OCI-LY7 (cell line): ENCODE measurements around the gene TRIP13. TPM values are rescaled to one million over a fixed set of nuclear protein-coding genes. Genes with fewer than 3 reads are reported as not detected.

ENCODE experiments used
- BruUV-seq: library from RNA; stranded (reverse); fragments of 400-500 nt; replicated peaks from 2 replicates; lab custom pipeline; 2021; lab: Mats Ljungman, UMichigan
- CTCF ChIA-PET: fragments of 300-600 bp; sonication (Branson Sonifier 250); formaldehyde crosslinking; loops from one replicate; lab custom pipeline; 2022; ENCODE audit warnings: antibody characterized with exemption; ENCODE audit not compliant: unreplicated experiment; lab: Charles Lee
- POLR2A ChIA-PET: fragments of 300-600 bp; sonication (Branson Sonifier 250); formaldehyde crosslinking; loops from one replicate; lab custom pipeline; 2022; ENCODE audit warnings: antibody characterized with exemption; lab: Charles Lee
- DNase-seq: peaks from one replicate; pipeline ENCODE4 v3.0.0-alpha.2; 2015; ENCODE audit warnings: low spot score
- H2AFZ ChIP-seq: fragments of 200-600 bp; sonication (generic), shearing (Covaris generic); 2 replicates; pipeline ENCODE4 v1.6.1; 2014; ENCODE audit warnings: mild to moderate bottlenecking, antibody characterized with exemption, low read length, moderate library complexity
- H3K27ac ChIP-seq: fragments of 200-600 bp; sonication (generic); 2 replicates; pipeline ENCODE4 v1.5.1; 2014; ENCODE audit warnings: mixed run types, low read depth, mild to moderate bottlenecking, moderate library complexity, low read length, inconsistent platforms; ENCODE audit not compliant: poor library complexity, severe bottlenecking
- H3K36me3 ChIP-seq: fragments of 200-600 bp; sonication (generic); 2 replicates; pipeline ENCODE4 v1.6.1; 2014; ENCODE audit warnings: mild to moderate bottlenecking, antibody characterized with exemption, low read length, moderate library complexity, mixed read lengths; ENCODE audit not compliant: insufficient read depth
- H3K4me1 ChIP-seq: fragments of 200-600 bp; sonication (generic); 2 replicates; pipeline ENCODE4 v1.5.1; 2014; ENCODE audit warnings: mild to moderate bottlenecking, low read length; ENCODE audit not compliant: insufficient read depth, poor library complexity, severe bottlenecking
- H3K4me2 ChIP-seq: fragments of 200-600 bp; sonication (generic); 2 replicates; pipeline ENCODE4 v1.6.1; 2014; ENCODE audit warnings: mild to moderate bottlenecking, low read length
- H3K4me3 ChIP-seq: fragments of 200-600 bp; sonication (generic); 2 replicates; pipeline ENCODE4 v1.5.1; 2014; ENCODE audit warnings: mild to moderate bottlenecking, low read depth, low read length; ENCODE audit not compliant: poor library complexity, severe bottlenecking
- H3K79me2 ChIP-seq: fragments of 200-600 bp; sonication (generic); 2 replicates; pipeline ENCODE4 v1.6.1; 2016; ENCODE audit warnings: low read depth, mild to moderate bottlenecking, low read length, moderate library complexity, mixed read lengths; ENCODE audit not compliant: insufficient read depth
- H3K9me2 ChIP-seq: fragments of 200-600 bp; sonication (generic); 2 replicates; pipeline ENCODE4 v1.6.1; 2016; ENCODE audit warnings: mild to moderate bottlenecking, low read length, mixed read lengths; ENCODE audit not compliant: insufficient read depth
- H3K9me3 ChIP-seq: fragments of 200-600 bp; sonication (generic); 2 replicates; pipeline ENCODE4 v1.6.1; 2014; ENCODE audit warnings: mild to moderate bottlenecking, mixed run types, low read length, mixed read lengths
- H4K20me1 ChIP-seq: fragments of 200-600 bp; sonication (generic); 2 replicates; pipeline ENCODE4 v1.6.1; 2014; ENCODE audit warnings: mild to moderate bottlenecking, antibody characterized with exemption, low read length, moderate library complexity, mixed read lengths; ENCODE audit not compliant: insufficient read depth
- CTCF ChIP-seq: fragments of 200-600 bp; sonication (generic); conservative IDR thresholded peaks from 2 replicates; pipeline ENCODE4 v1.5.1; 2014; ENCODE audit warnings: mild to moderate bottlenecking, antibody characterized with exemption, low read length, moderate library complexity, mixed read lengths
- EZH2phosphoT487 ChIP-seq: fragments of 200-600 bp; sonication (generic); IDR thresholded peaks from 2 replicates; pipeline ENCODE4 v1.6.1; 2018; ENCODE audit warnings: low read depth, borderline replicate concordance, mild to moderate bottlenecking, mixed run types, antibody characterized with exemption, low read length, moderate library complexity, mixed read lengths
- intact Hi-C: fragments of 100-400 bp; cut with micrococcal nuclease; formaldehyde crosslinking; loops from one replicate; pipeline ENCODE4 v1.10.0; 2022; ENCODE audit not compliant: unreplicated experiment
- total RNA-seq, 2 experiments: library from RNA; depleted of rRNA in 1 of 2; stranded (reverse); fragments of >200 nt in 1 of 2; shearing (Covaris generic) in 1 of 2; gene quantifications; 2 replicates each; pipeline ENCODE4 v1.2.3, GENCODE V29; 2014 to 2022

TRIP13 gene
- total RNA-seq, 2 experiments from 2014 or later = 46.6 to 59.4 TPM

GRCh38 chr5:848671-849111, 44.0 kb upstream of the TRIP13 start:
- Histone ChIP-seq H2AFZ (no peak overlapping the region), H3K79me2 (no peaks in the 10 kb centered on the region), H3K9me2 (no peaks in the 10 kb centered on the region), H4K20me1 (no peaks in the 10 kb centered on the region), H3K4me3 (no peak overlapping the region), H3K36me3 (no peaks in the 10 kb centered on the region), H3K27ac (no peak overlapping the region), H3K4me1 (no peaks in the 10 kb centered on the region), H3K4me2 (no peak overlapping the region), H3K9me3 (no peaks in the 10 kb centered on the region)
- no TSS peak for BruUV-seq
- CTCF ChIA-PET = no interaction called here
- no peak for TF ChIP-seq CTCF
- TF ChIP-seq EZH2phosphoT487 = no peak
- intact Hi-C loops = no loop called here
- POLR2A ChIA-PET = interaction anchor here (0.7 kb wide), 1 partner anchor 185 kb away, joined by 4 read pairs; no protein-coding TSS in a partner anchor
- DNase-seq = no peak

GRCh38 chr5:849651-850301, 42.9 kb upstream of the TRIP13 start:
- ChIA-PET POLR2A (no interaction called here), CTCF (no interaction called here)
- H3K36me3 ChIP-seq = no peaks in the 10 kb centered on the region
- DNase-seq = no peak
- H3K9me2 ChIP-seq = no peaks in the 10 kb centered on the region
- no peak overlapping the region for H3K4me2 ChIP-seq
- H3K9me3 ChIP-seq = no peaks in the 10 kb centered on the region
- H3K4me3 ChIP-seq = no peak overlapping the region
- H3K27ac ChIP-seq = no peak overlapping the region
- BruUV-seq = no TSS peak
- H4K20me1 ChIP-seq = no peaks in the 10 kb centered on the region
- no peak overlapping the region for H2AFZ ChIP-seq
- H3K79me2 ChIP-seq = no peaks in the 10 kb centered on the region
- TF ChIP-seq EZH2phosphoT487 (no peak), CTCF (no peak)
- no peaks in the 10 kb centered on the region for H3K4me1 ChIP-seq
- intact Hi-C loops = no loop called here

GRCh38 chr5:850511-851006, 42.1 kb upstream of the TRIP13 start, which contains the start of gene ZDHHC11:
Gene ZDHHC11 (minus strand): TSS chr5:850986. CDS start chr5:850602, 384 bp downstream.
- no peaks in the 10 kb centered on the region for H3K9me2 ChIP-seq
- no peaks in the 10 kb centered on the region for H3K79me2 ChIP-seq
- no peaks in the 10 kb centered on the region for H3K4me1 ChIP-seq
- no TSS peak for BruUV-seq
- no peaks in the 10 kb centered on the region for H3K9me3 ChIP-seq
- H3K27ac ChIP-seq = no peak within 1 kb of the TSS
- no peak within 1 kb of the TSS for H3K4me2 ChIP-seq
- H2AFZ ChIP-seq = no peak within 1 kb of the TSS
- CTCF ChIA-PET = no interaction called here
- TF ChIP-seq CTCF = no peak
- no peak for TF ChIP-seq EZH2phosphoT487
- no peaks in the 10 kb centered on the region for H4K20me1 ChIP-seq
- intact Hi-C loops = no loop called here
- no peak within 1 kb of the TSS for H3K4me3 ChIP-seq
- H3K36me3 ChIP-seq = no peaks in the 10 kb centered on the region
- DNase-seq = no peak
- POLR2A ChIA-PET = no interaction called here
